HCT116 (cell line): ENCODE measurements around the gene SYNPR. TPM values are rescaled to one million over a fixed set of nuclear protein-coding genes. Genes with fewer than 3 reads are reported as not detected.

Experiments used
- ATAC-seq: fragments of 200-7000 bp; cut with Tn5 transposase; 2 replicates; pipeline ENCODE4 v1.9.1; 2020; ENCODE audit warnings: mild to moderate bottlenecking, moderate library complexity
- BruUV-seq: library from RNA; stranded (reverse); fragments of 400-500 nt; replicated peaks from 2 replicates; lab custom pipeline; 2021; lab: Mats Ljungman, UMichigan
- CTCF ChIA-PET: fragments of 300-600 bp; sonication (Branson Sonifier 250); formaldehyde crosslinking; loops from one replicate; lab custom pipeline; 2021; ENCODE audit warnings: antibody characterized with exemption; lab: Charles Lee
- POLR2A ChIA-PET: fragments of 300-600, 350-600 bp; sonication (Branson Sonifier 250); formaldehyde crosslinking; loops from one replicate; lab custom pipeline; 2021; ENCODE audit warnings: antibody characterized with exemption; lab: Charles Lee
- RAD21 ChIA-PET, 2 experiments: fragments of 300-600 bp; sonication (Branson Sonifier 250); formaldehyde crosslinking; loops; one replicate each; lab custom pipeline; 2023; ENCODE audit warnings: low total read pairs in 2 of 2; ENCODE audit not compliant: uncharacterized antibody in 2 of 2, unreplicated experiment in 2 of 2, low non-redundant PET in 1 of 2; lab: Charles Lee
- DNase-seq: peaks from one replicate; pipeline ENCODE4 v3.0.0-alpha.2; 2010; ENCODE audit warnings: low read depth, low spot score
- H2AFZ ChIP-seq: fragments of 200-600 bp; shearing (Covaris generic), sonication (generic); 2 replicates; pipeline ENCODE4 v1.6.1; 2017; ENCODE audit warnings: low read depth, mixed run types, mixed read lengths, antibody characterized with exemption, low read length; ENCODE audit not compliant: poor library complexity, severe bottlenecking
- H3K27ac ChIP-seq: 2 replicates; pipeline ENCODE4 v1.5.1; 2012; ENCODE audit warnings: low read depth, low read length
- H3K27me3 ChIP-seq: fragments of 200-600 bp; sonication (generic); 2 replicates; pipeline ENCODE4 v1.6.1; 2016; ENCODE audit warnings: mixed run types, low read length, mixed read lengths; ENCODE audit not compliant: insufficient read depth
- H3K36me3 ChIP-seq, 2 experiments: fragments of 200-500 bp in 1 of 2; fragments of 200-600 bp in 1 of 2; sonication (Bioruptor generic) in 1 of 2; sonication (generic) in 1 of 2; 2 replicates each; pipeline versions ENCODE4 v1.5.1 to v1.6.1; 2014 to 2016; ENCODE audit warnings: low read length in 2 of 2, inconsistent platforms in 1 of 2, mixed read lengths in 1 of 2, mixed run types in 1 of 2; ENCODE audit not compliant: insufficient read depth in 2 of 2, control insufficient read depth in 1 of 2
- H3K4me1 ChIP-seq, 2 experiments: fragments of 200-600 bp in 1 of 2; sonication (generic) in 1 of 2; 2 replicates each; pipeline versions ENCODE4 v1.5.1 to v1.6.1; 2012 to 2017; ENCODE audit warnings: low read length in 2 of 2, inconsistent platforms in 1 of 2, mild to moderate bottlenecking in 1 of 2, mixed read lengths in 1 of 2, mixed run types in 1 of 2, moderate library complexity in 1 of 2; ENCODE audit not compliant: insufficient read depth in 2 of 2, control insufficient read depth in 1 of 2
- H3K4me2 ChIP-seq: fragments of 200-600 bp; sonication (generic); 2 replicates; pipeline ENCODE4 v1.6.1; 2017; ENCODE audit warnings: mixed run types, low read length, mixed read lengths
- H3K4me3 ChIP-seq, 2 experiments: fragments of 200-600 bp in 1 of 2; sonication (generic) in 1 of 2; replicated peaks in 1 of 2; 2 replicates each; pipeline ENCODE4 v1.5.1; 2011 to 2016; ENCODE audit warnings: low read length in 2 of 2, control low read depth in 1 of 2, low read depth in 1 of 2, mild to moderate bottlenecking in 1 of 2, mixed read lengths in 1 of 2, mixed run types in 1 of 2
- H3K79me2 ChIP-seq: fragments of 200-600 bp; sonication (generic); 2 replicates; pipeline ENCODE4 v1.6.1; 2017; ENCODE audit warnings: mild to moderate bottlenecking, mixed run types, low read length, moderate library complexity, mixed read lengths; ENCODE audit not compliant: insufficient read depth
- H3K9ac ChIP-seq: fragments of 200-600 bp; sonication (generic); 2 replicates; pipeline ENCODE4 v1.6.1; 2016; ENCODE audit warnings: low read length, mixed read lengths
- H3K9me2 ChIP-seq: fragments of 200-600 bp; sonication (generic), shearing (Covaris generic); 2 replicates; pipeline ENCODE4 v1.6.1; 2017; ENCODE audit warnings: mixed run types, mild to moderate bottlenecking, moderate library complexity; ENCODE audit not compliant: insufficient read depth
- H3K9me3 ChIP-seq, 2 experiments: fragments of 200-500 bp in 1 of 2; fragments of 200-600 bp in 1 of 2; sonication (Bioruptor generic) in 1 of 2; sonication (generic) in 1 of 2; 2 replicates each; pipeline ENCODE4 v1.6.1; 2014 to 2017; ENCODE audit warnings: low read length in 2 of 2, mixed read lengths in 2 of 2, inconsistent platforms in 1 of 2, low read depth in 1 of 2, mild to moderate bottlenecking in 1 of 2, mixed run types in 1 of 2, moderate library complexity in 1 of 2; ENCODE audit not compliant: control insufficient read depth in 1 of 2, insufficient read depth in 1 of 2
- H4K20me1 ChIP-seq: fragments of 200-600 bp; sonication (generic), shearing (Covaris generic); 2 replicates; pipeline ENCODE4 v1.6.1; 2017; ENCODE audit warnings: mixed run types, mild to moderate bottlenecking, moderate library complexity; ENCODE audit not compliant: insufficient read depth
- CBX3 ChIP-seq: IDR thresholded peaks from 2 replicates; pipeline ENCODE4 v1.6.1; 2012; ENCODE audit warnings: low read depth
- CTCF ChIP-seq, 3 experiments: fragments of 200-600 bp in 1 of 3; sonication (generic) in 1 of 3; IDR thresholded peaks in 2 of 3; conservative IDR thresholded peaks in 1 of 3; 2 replicates each; pipeline ENCODE4 v1.5.1; 2012 to 2017; ENCODE audit warnings: low read depth in 2 of 3, low read length in 2 of 3, antibody characterized with exemption in 1 of 3, borderline replicate concordance in 1 of 3, control low read depth in 1 of 3, mild to moderate bottlenecking in 1 of 3, mixed read lengths in 1 of 3, mixed run types in 1 of 3, moderate library complexity in 1 of 3; ENCODE audit not compliant: insufficient read depth in 1 of 3
- EGR1 ChIP-seq: IDR thresholded peaks from 2 replicates; pipeline ENCODE4 v1.6.1; 2012; ENCODE audit warnings: low read depth
- ELF1 ChIP-seq: IDR thresholded peaks from 2 replicates; pipeline ENCODE4 v1.6.1; 2012; ENCODE audit warnings: low read depth, borderline replicate concordance
- EZH2 ChIP-seq: fragments of 200-600 bp; sonication (generic); IDR thresholded peaks from 2 replicates; pipeline ENCODE4 v1.6.1; 2017; ENCODE audit warnings: antibody characterized with exemption, mixed run types
- EZH2phosphoT487 ChIP-seq: fragments of 200-600 bp; IDR thresholded peaks from 2 replicates; pipeline ENCODE4 v1.6.1; 2018; ENCODE audit warnings: antibody characterized with exemption, borderline replicate concordance
- FOSL1 ChIP-seq: IDR thresholded peaks from 2 replicates; pipeline ENCODE4 v1.6.1; 2012; ENCODE audit warnings: low read depth
- JUND ChIP-seq: IDR thresholded peaks from 2 replicates; pipeline ENCODE4 v1.6.1; 2012
- POLR2AphosphoS5 ChIP-seq: IDR thresholded peaks from 2 replicates; pipeline ENCODE4 v1.6.1; 2011; ENCODE audit warnings: mild to moderate bottlenecking, low read depth, low read length, moderate library complexity
- RAD21 ChIP-seq: IDR thresholded peaks from 2 replicates; pipeline ENCODE4 v1.6.1; 2012; ENCODE audit warnings: low read depth, mild to moderate bottlenecking
- ZNF274 ChIP-seq: fragments of 200-500 bp; sonication (Bioruptor generic); IDR thresholded peaks from 2 replicates; pipeline ENCODE4 v1.6.1; 2014; ENCODE audit warnings: mild to moderate bottlenecking, low read depth, low read length, inconsistent platforms
- intact Hi-C: fragments of 100-400 bp; cut with micrococcal nuclease; formaldehyde crosslinking; loops from 2 replicates; pipeline ENCODE4 v1.10.0; 2022
- total RNA-seq: library from RNA; stranded (reverse); gene quantifications from one replicate; pipeline ENCODE4 v1.2.1, GENCODE V29; 2021; ENCODE audit not compliant: unreplicated experiment
- TF ChIP-seq, protein P1 (sequence below): IDR thresholded peaks from 2 replicates; pipeline ENCODE4 v1.6.1; 2011; ENCODE audit warnings: mild to moderate bottlenecking, low read length, moderate library complexity; ENCODE audit not compliant: insufficient replicate concordance; ENCODE audit errors: extremely low read depth
- TF ChIP-seq, protein P2 (sequence below): IDR thresholded peaks from 2 replicates; pipeline ENCODE4 v1.6.1; 2012

Gene SYNPR
- total RNA-seq, 1 experiment from 2014 or later: not detected

- ChIA-PET POLR2A (no interaction called here), RAD21 (no interaction called here), CTCF (no interaction called here)
- DNase-seq (no peak), ATAC-seq (no peak)
- Histone ChIP-seq H4K20me1 (no peaks in the 10 kb centered on the region; the same call in 1 of the 2 replicates), H3K4me2 (no peak overlapping the region), H3K27ac (no peak overlapping the region), H3K4me3 (no peak overlapping the region), H3K79me2 (no peaks in the 10 kb centered on the region), H3K9me3 (no peaks in the 10 kb centered on the region), H2AFZ (no peak overlapping the region), H3K4me1 (no peaks in the 10 kb centered on the region), H3K27me3 (no peaks in the 10 kb centered on the region), H3K9ac (no peak overlapping the region), H3K9me2 (no peaks in the 10 kb centered on the region), H3K36me3 (no peaks in the 10 kb centered on the region)
- TF ChIP-seq RAD21: 0 out of 2 replicates have a peak, but pooled peaks have one; percentile 4
- TF ChIP-seq EGR1: no peak
- intact Hi-C loops: no loop called here
- no TSS peak for BruUV-seq
Measured at GRCh38 chr3:63405882-63406281, 127.8 kb downstream of the SYNPR start.

- POLR2A ChIA-PET: no interaction called here
- DNase-seq (no peak), ATAC-seq (no peak)
- H3K9ac ChIP-seq: no peak overlapping the region
- H3K79me2 ChIP-seq: no peaks in the 10 kb centered on the region
- CTCF ChIA-PET: no interaction called here
- H3K4me1 ChIP-seq: no peaks in the 10 kb centered on the region
- no peak overlapping the region for H3K4me3 ChIP-seq
- no peaks in the 10 kb centered on the region for H3K27me3 ChIP-seq
- no peak overlapping the region for H3K27ac ChIP-seq
- no peaks in the 10 kb centered on the region for H3K36me3 ChIP-seq
- no peaks in the 10 kb centered on the region for H4K20me1 ChIP-seq
- TF ChIP-seq ELF1 (no peak), ZNF274 (no peak), RAD21 (no peak), FOSL1 (no peak), EZH2phosphoT487 (no peak), JUND (no peak), POLR2AphosphoS5 (no peak), CBX3 (no peak), CTCF (IDR thresholded peaks at IDR 0.05 in 2 of 3, conservative IDR thresholded peaks at IDR 0.05 in 1 of 3; ENCODE audit: borderline replicate concordance in 1 of 3, insufficient read depth in 1 of 3, low read depth in 2 of 3, low read length in 2 of 3) (no peak), EZH2 (no peak)
- TF ChIP-seq, protein P1, sequence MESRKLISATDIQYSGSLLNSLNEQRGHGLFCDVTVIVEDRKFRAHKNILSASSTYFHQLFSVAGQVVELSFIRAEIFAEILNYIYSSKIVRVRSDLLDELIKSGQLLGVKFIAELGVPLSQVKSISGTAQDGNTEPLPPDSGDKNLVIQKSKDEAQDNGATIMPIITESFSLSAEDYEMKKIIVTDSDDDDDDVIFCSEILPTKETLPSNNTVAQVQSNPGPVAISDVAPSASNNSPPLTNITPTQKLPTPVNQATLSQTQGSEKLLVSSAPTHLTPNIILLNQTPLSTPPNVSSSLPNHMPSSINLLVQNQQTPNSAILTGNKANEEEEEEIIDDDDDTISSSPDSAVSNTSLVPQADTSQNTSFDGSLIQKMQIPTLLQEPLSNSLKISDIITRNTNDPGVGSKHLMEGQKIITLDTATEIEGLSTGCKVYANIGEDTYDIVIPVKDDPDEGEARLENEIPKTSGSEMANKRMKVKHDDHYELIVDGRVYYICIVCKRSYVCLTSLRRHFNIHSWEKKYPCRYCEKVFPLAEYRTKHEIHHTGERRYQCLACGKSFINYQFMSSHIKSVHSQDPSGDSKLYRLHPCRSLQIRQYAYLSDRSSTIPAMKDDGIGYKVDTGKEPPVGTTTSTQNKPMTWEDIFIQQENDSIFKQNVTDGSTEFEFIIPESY: no peak
- TF ChIP-seq, protein P2, sequence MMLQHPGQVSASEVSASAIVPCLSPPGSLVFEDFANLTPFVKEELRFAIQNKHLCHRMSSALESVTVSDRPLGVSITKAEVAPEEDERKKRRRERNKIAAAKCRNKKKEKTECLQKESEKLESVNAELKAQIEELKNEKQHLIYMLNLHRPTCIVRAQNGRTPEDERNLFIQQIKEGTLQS: no peak
- no TSS peak for BruUV-seq
- no peak overlapping the region for H3K4me2 ChIP-seq
- intact Hi-C loops: no loop called here
- H2AFZ ChIP-seq: no peak overlapping the region
- no peaks in the 10 kb centered on the region for H3K9me3 ChIP-seq
- H3K9me2 ChIP-seq: no peaks in the 10 kb centered on the region
- RAD21 ChIA-PET: no interaction called here
Measured at GRCh38 chr3:63413523-63413922, 135.4 kb downstream of the SYNPR start.
